A549 (cell line): ENCODE results near the gene FAM151B. TPM values are rescaled to one million over a fixed set of nuclear protein-coding genes. Genes with fewer than 3 reads are reported as not detected.
A peak's percentile ranks its signal among the peaks of the same experiment; 100 is the strongest.

Experiments
- ATAC-seq, 2 experiments: fragments of 200-7000 bp in 1 of 2; fragments of >200 bp in 1 of 2; cut with Nextera tagmentation in 1 of 2; cut with Tn5 transposase in 1 of 2; 3 replicates each; pipeline versions ENCODE4 v1.8.0 to v1.9.1; 2018 to 2020; ENCODE audit warnings: mild to moderate bottlenecking in 1 of 2, moderate library complexity in 1 of 2
- CTCF ChIA-PET: fragments of 300-600 bp; sonication (Branson Sonifier 250); formaldehyde crosslinking; extraction: SDS; loops from one replicate; lab custom pipeline; 2021; ENCODE audit warnings: antibody characterized with exemption, inconsistent platforms; lab: Yijun Ruan, JAX
- POLR2A ChIA-PET: fragments of 350-600 bp; formaldehyde crosslinking; extraction: SDS; loops from one replicate; lab custom pipeline; 2021; ENCODE audit warnings: antibody characterized with exemption, inconsistent platforms; lab: Yijun Ruan, JAX
- DNase-seq, 2 experiments: peaks; one replicate each; pipeline versions ENCODE4 v3.0.0 to v3.0.0-alpha.2; 2011 to 2016; ENCODE audit warnings: low read depth in 1 of 2, low spot score in 1 of 2
- FAIRE-seq: peaks from 2 replicates; lab custom pipeline; 2011; peaks lifted over from hg19 to GRCh38; lab: Jason Lieb, UNC
- H3K27ac ChIP-seq, 2 experiments: fragments of >200 bp; sonication (Bioruptor Twin); formaldehyde crosslinking; 3 replicates each; pipeline ENCODE4 v1.5.1; 2016 to 2017
- H3K4me1 ChIP-seq: fragments of >200 bp; sonication (Bioruptor Twin); formaldehyde crosslinking; 3 replicates; pipeline ENCODE4 v1.6.1; 2016
- H3K4me2 ChIP-seq: fragments of >200 bp; sonication (Bioruptor Twin); formaldehyde crosslinking; 3 replicates; pipeline ENCODE4 v1.6.1; 2016
- H3K4me3 ChIP-seq: fragments of >200 bp; sonication (Bioruptor Twin); formaldehyde crosslinking; 3 replicates; pipeline ENCODE4 v1.5.1; 2016
- H3K9me3 ChIP-seq: fragments of >200 bp; sonication (Bioruptor Twin); formaldehyde crosslinking; 3 replicates; pipeline ENCODE4 v1.6.1; 2016
- BHLHE40 ChIP-seq: IDR thresholded peaks from 2 replicates; pipeline ENCODE4 v1.6.1; 2012; ENCODE audit warnings: low read depth, low read length, inconsistent platforms
- CBX2 ChIP-seq: fragments of 200-600 bp; sonication (generic); IDR thresholded peaks from 2 replicates; pipeline ENCODE4 v1.6.1; 2016; ENCODE audit warnings: low read depth, mild to moderate bottlenecking, borderline replicate concordance
- CBX8 ChIP-seq: fragments of 200-600 bp; sonication (generic); IDR thresholded peaks from 2 replicates; pipeline ENCODE4 v1.6.1; 2016
- CEBPB ChIP-seq, 2 experiments: fragments of >200 bp in 1 of 2; sonication (Bioruptor Twin) in 1 of 2; formaldehyde crosslinking in 1 of 2; IDR thresholded peaks; 2 replicates each; pipeline ENCODE4 v1.6.1; 2012 to 2016
- CHD2 ChIP-seq: fragments of 150-350 bp; IDR thresholded peaks from 2 replicates; pipeline ENCODE4 v1.6.1; 2014; ENCODE audit warnings: low read length; ENCODE audit not compliant: partially characterized antibody
- EHMT2 ChIP-seq: fragments of 200-600 bp; sonication (generic); IDR thresholded peaks from 2 replicates; pipeline ENCODE4 v1.6.1; 2016; ENCODE audit warnings: antibody characterized with exemption, low read depth, mild to moderate bottlenecking, moderate library complexity
- EP300 ChIP-seq, 2 experiments: fragments of >200 bp; sonication (Bioruptor Twin); formaldehyde crosslinking; IDR thresholded peaks; 2 replicates in 1 of 2; 3 replicates in 1 of 2; pipeline ENCODE4 v1.6.1; 2016 to 2017
- FOSB ChIP-seq: fragments of 250-450 bp; sonication (Bioruptor Pico); IDR thresholded peaks from 2 replicates; pipeline ENCODE4 v1.5.0; 2020; ENCODE audit warnings: mild to moderate bottlenecking, moderate library complexity
- FOSL2 ChIP-seq, 2 experiments: fragments of 450-650 bp in 1 of 2; fragments of >200 bp in 1 of 2; sonication (Bioruptor Twin) in 1 of 2; formaldehyde crosslinking; IDR thresholded peaks; 2 replicates each; pipeline versions ENCODE4 v1.5.0 to v1.6.1; 2016 to 2020; ENCODE audit warnings: mild to moderate bottlenecking in 1 of 2, moderate library complexity in 1 of 2
- FOXS1 ChIP-seq: fragments of 250-450 bp; sonication (Bioruptor Pico); IDR thresholded peaks from 2 replicates; pipeline ENCODE4 v1.5.0; 2020; ENCODE audit warnings: mild to moderate bottlenecking, moderate library complexity
- HDAC2 ChIP-seq: fragments of 200-600 bp; sonication (generic); IDR thresholded peaks from 2 replicates; pipeline ENCODE4 v1.6.1; 2016
- HEYL ChIP-seq: fragments of 250-450 bp; sonication (Bioruptor Pico); IDR thresholded peaks from 2 replicates; pipeline ENCODE4 v1.8.0; 2021; ENCODE audit warnings: mild to moderate bottlenecking, moderate library complexity
- HOXA7 ChIP-seq: fragments of 250-450 bp; sonication (Bioruptor Pico); IDR thresholded peaks from 2 replicates; pipeline ENCODE4 v1.5.0; 2020; ENCODE audit warnings: mild to moderate bottlenecking, moderate library complexity
- HOXB5 ChIP-seq: fragments of 250-450 bp; sonication (Bioruptor Pico); IDR thresholded peaks from 2 replicates; pipeline ENCODE4 v1.5.0; 2020; ENCODE audit warnings: mild to moderate bottlenecking, moderate library complexity
- JUN ChIP-seq, 2 experiments: fragments of >200 bp; sonication (Bioruptor Twin); formaldehyde crosslinking; IDR thresholded peaks; 2 replicates in 1 of 2; 3 replicates in 1 of 2; pipeline ENCODE4 v1.6.1; 2016 to 2017
- JUNB ChIP-seq: fragments of >200 bp; sonication (Bioruptor Twin); formaldehyde crosslinking; IDR thresholded peaks from 2 replicates; pipeline ENCODE4 v1.6.1; 2016
- MAFK ChIP-seq: fragments of 450-650 bp; IDR thresholded peaks from 2 replicates; pipeline ENCODE4 v1.6.1; 2014; ENCODE audit not compliant: partially characterized antibody
- MAZ ChIP-seq: fragments of 150-350 bp; IDR thresholded peaks from 2 replicates; pipeline ENCODE4 v1.6.1; 2014; ENCODE audit warnings: antibody characterized with exemption, low read depth, low read length, borderline replicate concordance
- MYC ChIP-seq: IDR thresholded peaks from 2 replicates; pipeline ENCODE4 v1.6.1; 2012; ENCODE audit warnings: mild to moderate bottlenecking, inconsistent platforms, low read length, improper control_type of control experiment, borderline replicate concordance
- NFE2L2 ChIP-seq: fragments of 150-350 bp; conservative IDR thresholded peaks from 2 replicates; pipeline ENCODE4 v1.6.1; 2014; ENCODE audit warnings: low read length
- NPAS2 ChIP-seq: fragments of 250-450 bp; sonication (Bioruptor Pico); IDR thresholded peaks from 2 replicates; pipeline ENCODE4 v1.8.0; 2022; ENCODE audit warnings: mild to moderate bottlenecking, moderate library complexity, borderline replicate concordance
- NR3C1 ChIP-seq: fragments of >200 bp; sonication (Bioruptor Twin); formaldehyde crosslinking; IDR thresholded peaks from 3 replicates; pipeline ENCODE4 v1.6.1; 2017
- PHF8 ChIP-seq: fragments of 200-600 bp; sonication (generic); IDR thresholded peaks from 2 replicates; pipeline ENCODE4 v1.6.1; 2016; ENCODE audit warnings: low read depth, mild to moderate bottlenecking, antibody characterized with exemption, moderate library complexity, borderline replicate concordance
- POLR2AphosphoS2 ChIP-seq: conservative IDR thresholded peaks from 2 replicates; pipeline ENCODE4 v1.6.1; 2012; ENCODE audit warnings: low read length, improper control_type of control experiment, inconsistent platforms
- RFX5 ChIP-seq: fragments of 450-650 bp; IDR thresholded peaks from 2 replicates; pipeline ENCODE4 v1.7.1; 2014; ENCODE audit warnings: antibody characterized with exemption, mild to moderate bottlenecking, moderate library complexity
- RNF2 ChIP-seq: fragments of 200-600 bp; sonication (generic); IDR thresholded peaks from 2 replicates; pipeline ENCODE4 v1.6.1; 2016; ENCODE audit warnings: low read depth, mild to moderate bottlenecking, antibody characterized with exemption, moderate library complexity, borderline replicate concordance
- SMC3 ChIP-seq: fragments of >200 bp; sonication (Bioruptor Twin); formaldehyde crosslinking; IDR thresholded peaks from 3 replicates; pipeline ENCODE4 v1.6.1; 2018; ENCODE audit warnings: inconsistent platforms
- TP53 ChIP-seq: fragments of 250-450 bp; sonication (Bioruptor Pico); IDR thresholded peaks from 2 replicates; pipeline ENCODE4 v1.5.0; 2021; ENCODE audit warnings: mild to moderate bottlenecking, moderate library complexity
- ZFP36 ChIP-seq: fragments of 450-650 bp; IDR thresholded peaks from 2 replicates; pipeline ENCODE4 v1.6.1; 2014; ENCODE audit warnings: borderline replicate concordance; ENCODE audit not compliant: partially characterized antibody
- ZNF302 ChIP-seq: fragments of 250-450 bp; sonication (Bioruptor Pico); IDR thresholded peaks from 2 replicates; pipeline ENCODE4 v1.9.0; 2021; ENCODE audit warnings: inconsistent platforms, mild to moderate bottlenecking, moderate library complexity
- ZSCAN20 ChIP-seq: fragments of 250-450 bp; sonication (Bioruptor Pico); IDR thresholded peaks from 2 replicates; pipeline ENCODE4 v1.8.0; 2022; ENCODE audit warnings: mild to moderate bottlenecking, moderate library complexity
- WGBS: methylation state at CpG from one replicate; pipeline ENCODE4 v1.1.6; 2017; ENCODE audit errors: missing lambda C conversion rate; 5-methylcytosine and 5-hydroxymethylcytosine counted together
- polyA minus RNA-seq: library from RNA; depleted of rRNA, polyadenylated mRNA; stranded (reverse); fragments of >200 nt; gene quantifications from 2 replicates; pipeline ENCODE4 v1.2.3, GENCODE V29; 2011; rRNA and poly(A)+ RNA removed
- polyA plus RNA-seq, 4 experiments: library from polyadenylated mRNA; depleted of rRNA in 3 of 4; stranded (reverse); fragments of >200 nt; fragmentation: RNase III in 1 of 4; extraction: RNeasy Plus Mini Kit Qiagen cat#74134 plus additional on column Dnase treatment in 1 of 4; gene quantifications; 2 replicates in 3 of 4; 3 replicates in 1 of 4; pipeline ENCODE4 v1.2.3, GENCODE V29; 2011 to 2017
- TF ChIP-seq, protein P1 (sequence below): fragments of >200 bp; sonication (Bioruptor Twin); formaldehyde crosslinking; IDR thresholded peaks from 2 replicates; pipeline ENCODE4 v1.6.1; 2016
- TF ChIP-seq, protein P2 (sequence below): fragments of 250-450 bp; sonication (Bioruptor Pico); IDR thresholded peaks from 2 replicates; pipeline ENCODE4 v1.5.0; 2021; ENCODE audit warnings: mild to moderate bottlenecking, moderate library complexity, borderline replicate concordance
- TF ChIP-seq, protein P3 (sequence below): IDR thresholded peaks from 2 replicates; pipeline ENCODE4 v1.6.1; 2012
- TF ChIP-seq, protein P4 (sequence below): fragments of >200 bp; sonication (Bioruptor Twin); formaldehyde crosslinking; IDR thresholded peaks from 3 replicates; pipeline ENCODE4 v1.5.1; 2016

The FAM151B gene, protein sequence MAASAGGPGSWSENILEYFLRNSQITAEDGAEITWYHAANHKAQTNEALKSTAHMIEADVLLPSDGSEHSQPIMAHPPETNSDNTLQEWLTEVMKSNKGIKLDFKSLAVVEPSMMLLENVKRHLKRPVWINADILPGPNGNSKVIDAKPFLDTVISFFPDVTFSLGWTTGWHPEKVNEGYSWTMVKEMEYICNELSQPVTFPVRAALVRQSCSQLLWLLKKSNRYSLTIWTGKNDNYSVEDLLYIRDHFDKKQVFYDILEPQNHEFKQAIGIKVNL
- polyA plus RNA-seq (2011; rRNA removed): 2.9 and 3.2 TPM in 2 replicates
- polyA plus RNA-seq (2012; cell fraction: cytosol; rRNA removed): 0.83 and 1.2 TPM in 2 replicates
- 0.46 and 0.75 TPM in 2 replicates for polyA plus RNA-seq (2012; cell fraction: nucleus; rRNA removed)
- 2.2 to 2.3 TPM (median 2.2 TPM) in 3 replicates for polyA plus RNA-seq (2017; fragmentation: RNase III; extraction: RNeasy Plus Mini Kit Qiagen cat#74134 plus additional on column Dnase treatment)
- polyA minus RNA-seq: 2.3 and 4.0 TPM in 2 replicates

GRCh38 chr5:80487829-80488721, at the start of gene FAM151B:
FAM151B (plus strand) TSS chr5:80488100; CDS start chr5:80488124, 24 bp downstream.
- no peak for FAIRE-seq
- ATAC-seq: peak; percentile 97
- Histone ChIP-seq H3K4me2 (peak within 1 kb of the TSS; percentile 76), H3K4me1 (peaks cover 14% of the 10 kb centered on the region; the same call in 1 of the 3 replicates), H3K4me3 (peak within 1 kb of the TSS; percentile 60), H3K9me3 (peaks cover 5% of the 10 kb centered on the region; the same call in 1 of the 3 replicates), H3K27ac (peak within 1 kb of the TSS; percentile 81 to 87)
- peak; percentile 76 to 94 for DNase-seq
- ChIA-PET CTCF (interaction anchor here (0.7 to 1.7 kb wide), 7 partner anchors 21 to 189 kb away, joined by 3 to 5 read pairs (median 4); partner anchors contain the start of gene DHFR), POLR2A (interaction anchor here (0.6 to 2.3 kb wide), 4 partner anchors 51 to 184 kb away, joined by 3 to 8 read pairs (median 6); partner anchors contain the start of genes DHFR and MSH3)
- WGBS: 2% methylated on average over 31 of the region's 85 CpGs
- TF ChIP-seq MYC: no peak
- TF ChIP-seq RFX5: no peak
- TF ChIP-seq, protein P1, sequence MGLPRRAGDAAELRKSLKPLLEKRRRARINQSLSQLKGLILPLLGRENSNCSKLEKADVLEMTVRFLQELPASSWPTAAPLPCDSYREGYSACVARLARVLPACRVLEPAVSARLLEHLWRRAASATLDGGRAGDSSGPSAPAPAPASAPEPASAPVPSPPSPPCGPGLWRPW: no peak
- no peak for TF ChIP-seq HOXB5
- TF ChIP-seq MAZ: no peak
- TF ChIP-seq FOSB: no peak
- no peak for TF ChIP-seq CBX8
- TF ChIP-seq NPAS2 (CRISPR knock-in tag): no peak
- TF ChIP-seq ZSCAN20 (CRISPR knock-in tag): no peak
- TF ChIP-seq, protein P2, sequence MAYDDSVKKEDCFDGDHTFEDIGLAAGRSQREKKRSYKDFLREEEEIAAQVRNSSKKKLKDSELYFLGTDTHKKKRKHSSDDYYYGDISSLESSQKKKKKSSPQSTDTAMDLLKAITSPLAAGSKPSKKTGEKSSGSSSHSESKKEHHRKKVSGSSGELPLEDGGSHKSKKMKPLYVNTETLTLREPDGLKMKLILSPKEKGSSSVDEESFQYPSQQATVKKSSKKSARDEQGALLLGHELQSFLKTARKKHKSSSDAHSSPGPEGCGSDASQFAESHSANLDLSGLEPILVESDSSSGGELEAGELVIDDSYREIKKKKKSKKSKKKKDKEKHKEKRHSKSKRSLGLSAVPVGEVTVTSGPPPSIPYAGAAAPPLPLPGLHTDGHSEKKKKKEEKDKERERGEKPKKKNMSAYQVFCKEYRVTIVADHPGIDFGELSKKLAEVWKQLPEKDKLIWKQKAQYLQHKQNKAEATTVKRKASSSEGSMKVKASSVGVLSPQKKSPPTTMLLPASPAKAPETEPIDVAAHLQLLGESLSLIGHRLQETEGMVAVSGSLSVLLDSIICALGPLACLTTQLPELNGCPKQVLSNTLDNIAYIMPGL (CRISPR knock-in tag): no peak
- TF ChIP-seq CBX2: no peak
- TF ChIP-seq CEBPB (IDR thresholded peaks at IDR 0.05): no peak
- no peak for TF ChIP-seq ZNF302 (CRISPR knock-in tag)
- TF ChIP-seq MAFK: no peak
- TF ChIP-seq SMC3: peak; percentile 60
- TF ChIP-seq NR3C1: no peak
- TF ChIP-seq, protein P3, sequence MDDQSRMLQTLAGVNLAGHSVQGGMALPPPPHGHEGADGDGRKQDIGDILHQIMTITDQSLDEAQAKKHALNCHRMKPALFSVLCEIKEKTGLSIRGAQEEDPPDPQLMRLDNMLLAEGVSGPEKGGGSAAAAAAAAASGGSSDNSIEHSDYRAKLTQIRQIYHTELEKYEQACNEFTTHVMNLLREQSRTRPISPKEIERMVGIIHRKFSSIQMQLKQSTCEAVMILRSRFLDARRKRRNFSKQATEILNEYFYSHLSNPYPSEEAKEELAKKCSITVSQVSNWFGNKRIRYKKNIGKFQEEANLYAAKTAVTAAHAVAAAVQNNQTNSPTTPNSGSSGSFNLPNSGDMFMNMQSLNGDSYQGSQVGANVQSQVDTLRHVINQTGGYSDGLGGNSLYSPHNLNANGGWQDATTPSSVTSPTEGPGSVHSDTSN: no peak
- no peak for TF ChIP-seq RNF2
- TF ChIP-seq PHF8: peak; percentile 77
- TF ChIP-seq JUN (IDR thresholded peaks at IDR 0.05): peak in 1 of 2 experiments; percentile 43; a peak in 1 of 5 replicates
- TF ChIP-seq, protein P4, sequence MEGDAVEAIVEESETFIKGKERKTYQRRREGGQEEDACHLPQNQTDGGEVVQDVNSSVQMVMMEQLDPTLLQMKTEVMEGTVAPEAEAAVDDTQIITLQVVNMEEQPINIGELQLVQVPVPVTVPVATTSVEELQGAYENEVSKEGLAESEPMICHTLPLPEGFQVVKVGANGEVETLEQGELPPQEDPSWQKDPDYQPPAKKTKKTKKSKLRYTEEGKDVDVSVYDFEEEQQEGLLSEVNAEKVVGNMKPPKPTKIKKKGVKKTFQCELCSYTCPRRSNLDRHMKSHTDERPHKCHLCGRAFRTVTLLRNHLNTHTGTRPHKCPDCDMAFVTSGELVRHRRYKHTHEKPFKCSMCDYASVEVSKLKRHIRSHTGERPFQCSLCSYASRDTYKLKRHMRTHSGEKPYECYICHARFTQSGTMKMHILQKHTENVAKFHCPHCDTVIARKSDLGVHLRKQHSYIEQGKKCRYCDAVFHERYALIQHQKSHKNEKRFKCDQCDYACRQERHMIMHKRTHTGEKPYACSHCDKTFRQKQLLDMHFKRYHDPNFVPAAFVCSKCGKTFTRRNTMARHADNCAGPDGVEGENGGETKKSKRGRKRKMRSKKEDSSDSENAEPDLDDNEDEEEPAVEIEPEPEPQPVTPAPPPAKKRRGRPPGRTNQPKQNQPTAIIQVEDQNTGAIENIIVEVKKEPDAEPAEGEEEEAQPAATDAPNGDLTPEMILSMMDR: peak; percentile 39; the same call in 2 of the 3 replicates
- TF ChIP-seq FOSL2 (IDR thresholded peaks at IDR 0.05): no peak
- no peak for TF ChIP-seq FOSL2 (CRISPR knock-in tag; IDR thresholded peaks at IDR 0.05)
- no peak for TF ChIP-seq TP53 (CRISPR knock-in tag)
- TF ChIP-seq JUNB: no peak
- TF ChIP-seq FOXS1: no peak
- TF ChIP-seq EP300 (IDR thresholded peaks at IDR 0.05): no peak
- TF ChIP-seq NFE2L2: no peak
- TF ChIP-seq EHMT2: no peak
- no peak for TF ChIP-seq POLR2AphosphoS2
- no peak for TF ChIP-seq ZFP36
- TF ChIP-seq CHD2: no peak
- no peak for TF ChIP-seq HEYL (CRISPR knock-in tag)
- TF ChIP-seq BHLHE40: no peak
- peak; percentile 37; the same call in 1 of the 2 replicates for TF ChIP-seq HDAC2
- TF ChIP-seq HOXA7 (CRISPR knock-in tag): no peak
